Activated T-cell treated with anti-CD3 and anti-CD28 coated beads, Interleukin-2, amount 50 U/mL, for 1 hour (primary cell): ENCODE results near the gene ODAM.
"Not testable (repeated sequence)": the region's sequence is repeated elsewhere in the genome, so short reads cannot be mapped to it uniquely, and the experiment has no call there.

Experiments used
- DNase-seq: peaks from one replicate; pipeline ENCODE4 v3.0.0-alpha.2; 2020

Gene ODAM

GRCh38 chr4:70225824-70226223, 30.3 kb downstream of the ODAM start, which contains the start of gene FDCSP:
Gene FDCSP (plus strand): TSS chr4:70226124. CDS start chr4:70231195, 5,071 bp downstream.
- DNase-seq: no peak

GRCh38 chr4:70236125-70236524, 40.6 kb downstream of the ODAM start:
- DNase-seq: no peak

- DNase-seq: no peak
Measured at GRCh38 chr4:70239131-70239883, 43.8 kb downstream of the ODAM start.

GRCh38 chr4:70239884-70240591, 44.5 kb downstream of the ODAM start:
- DNase-seq: no peak

GRCh38 chr4:70242297-70242696, 46.8 kb downstream of the ODAM start, which contains the start of gene CSN3:
Gene CSN3 (plus strand): TSS chr4:70242597. CDS start chr4:70244820, 2,223 bp downstream.
- not testable (repeated sequence) for DNase-seq

- no peak for DNase-seq
Measured at GRCh38 chr4:70243091-70243490, 47.6 kb downstream of the ODAM start.

- DNase-seq: no peak
Measured at GRCh38 chr4:70251250-70251944, 55.9 kb downstream of the ODAM start.

GRCh38 chr4:70251945-70252277, 56.4 kb downstream of the ODAM start:
- DNase-seq: no peak
